Thymus (tissue), 11 donors: ENCODE results near the gene FAM234B. TPM values are rescaled to one million over a fixed set of nuclear protein-coding genes. Genes with fewer than 3 reads are reported as not detected.

Source experiments
- DNase-seq, 9 donors: peaks; one replicate each; pipeline ENCODE4 v3.0.0-alpha.2; 2013; ENCODE audit warnings: low spot score in 9 of 9, low read depth in 6 of 9, missing footprints in 1 of 9
- H3K27ac ChIP-seq, 2 donors: one replicate each; pipeline ENCODE4 v1.5.1; 2013; ENCODE audit warnings: control low read depth in 1 of 2, low read depth in 1 of 2, low read length in 1 of 2, mild to moderate bottlenecking in 1 of 2, moderate library complexity in 1 of 2
- H3K27me3 ChIP-seq, 2 donors: one replicate each; pipeline ENCODE4 v1.5.1; 2013; ENCODE audit warnings: low read length in 1 of 2; ENCODE audit not compliant: control insufficient read depth in 2 of 2, insufficient read depth in 1 of 2
- H3K36me3 ChIP-seq, 2 donors: one replicate each; pipeline ENCODE4 v1.5.1; 2013; ENCODE audit warnings: low read length in 1 of 2, mild to moderate bottlenecking in 1 of 2, moderate library complexity in 1 of 2; ENCODE audit not compliant: control insufficient read depth in 2 of 2, insufficient read depth in 2 of 2
- H3K4me1 ChIP-seq, 2 donors: one replicate each; pipeline ENCODE4 v1.5.1; 2013; ENCODE audit warnings: low read length in 2 of 2; ENCODE audit not compliant: control insufficient read depth in 2 of 2, insufficient read depth in 2 of 2
- H3K4me3 ChIP-seq, 2 donors: one replicate each; pipeline ENCODE4 v1.5.1; 2013; ENCODE audit warnings: low read length in 2 of 2, control low read depth in 1 of 2, mild to moderate bottlenecking in 1 of 2
- H3K9me3 ChIP-seq, 2 donors: one replicate each; pipeline ENCODE4 v1.5.1; 2013; ENCODE audit warnings: low read length in 1 of 2, mild to moderate bottlenecking in 1 of 2; ENCODE audit not compliant: control insufficient read depth in 2 of 2, insufficient read depth in 1 of 2
- WGBS: extraction: QIAGEN DNeasy Blood & Tissue Kit; methylation state at CpG from one replicate; pipeline ENCODE4 v1.1.7; 2013; 5-methylcytosine and 5-hydroxymethylcytosine counted together
- polyA plus RNA-seq: library from polyadenylated mRNA; stranded (reverse); fragments of 200-250 nt; gene quantifications from one replicate; pipeline ENCODE4 v1.2.3, GENCODE V29; 2013
- total RNA-seq: library from RNA; stranded (reverse); fragments of 120-200 nt; gene quantifications from one replicate; pipeline ENCODE4 v1.2.4, GENCODE V29; 2013
- donor health status: healthy.

FAM234B gene
- total and polyA plus RNA-seq, 2 donors = 3.8 to 4.1 TPM

DNA sequence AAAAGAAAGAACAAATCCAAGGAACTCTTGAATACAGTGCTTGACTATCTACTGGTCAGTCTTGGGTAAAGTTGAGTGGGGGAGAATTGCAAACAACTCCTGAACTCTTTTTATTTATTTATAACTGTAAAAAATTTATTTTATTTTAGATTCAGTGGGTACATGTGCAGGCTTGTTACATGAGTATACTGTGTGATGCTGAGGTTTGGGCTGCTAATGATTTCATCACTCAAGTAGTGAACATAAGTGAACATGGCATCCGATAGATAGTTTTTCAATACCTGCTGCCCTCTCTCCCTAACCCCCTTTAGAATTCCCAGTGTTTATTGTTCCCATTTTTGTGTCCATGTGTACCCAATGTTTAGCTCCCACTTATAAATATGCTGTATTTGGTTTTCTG, 62.5 kb downstream of the FAM234B start:
- no peak overlapping the region for H3K27ac ChIP-seq
- no peaks in the 10 kb centered on the region for H3K27me3 ChIP-seq
- peaks cover 4 to 5% of the 10 kb centered on the region in 2 donors for H3K4me1 ChIP-seq
- H3K36me3 ChIP-seq = no peaks in the 10 kb centered on the region
- no peak for DNase-seq
- no peak overlapping the region for H3K4me3 ChIP-seq
- WGBS = 100% methylated on average over 1 of the region's 1 CpG
- no peaks in the 10 kb centered on the region for H3K9me3 ChIP-seq

DNA sequence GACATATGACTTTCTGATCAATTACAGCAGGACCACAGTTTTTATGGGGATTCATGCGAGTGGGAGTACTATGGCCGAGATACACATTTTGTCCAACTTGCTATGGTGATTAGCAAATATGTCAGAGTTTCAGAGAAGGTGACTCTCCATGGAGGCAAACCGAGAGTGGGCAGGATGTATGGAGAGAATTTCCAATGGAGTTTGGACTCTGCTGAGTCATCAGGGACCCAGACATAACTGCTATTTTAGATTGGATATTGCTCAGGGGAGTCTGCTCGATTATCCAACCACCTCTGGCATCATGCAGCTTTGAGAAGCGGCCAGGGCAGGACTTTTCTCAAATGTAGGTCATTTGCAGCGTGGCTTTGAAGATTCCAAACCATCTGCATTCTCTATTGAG, 68.8 kb downstream of the FAM234B start:
- Histone ChIP-seq H3K4me1 (no peaks in the 10 kb centered on the region), H3K9me3 (no peaks in the 10 kb centered on the region), H3K27me3 (no peaks in the 10 kb centered on the region), H3K27ac (no peak overlapping the region), H3K4me3 (no peak overlapping the region), H3K36me3 (no peaks in the 10 kb centered on the region)
- WGBS = 95% methylated on average over 6 of the region's 6 CpGs
- no peak for DNase-seq

DNA sequence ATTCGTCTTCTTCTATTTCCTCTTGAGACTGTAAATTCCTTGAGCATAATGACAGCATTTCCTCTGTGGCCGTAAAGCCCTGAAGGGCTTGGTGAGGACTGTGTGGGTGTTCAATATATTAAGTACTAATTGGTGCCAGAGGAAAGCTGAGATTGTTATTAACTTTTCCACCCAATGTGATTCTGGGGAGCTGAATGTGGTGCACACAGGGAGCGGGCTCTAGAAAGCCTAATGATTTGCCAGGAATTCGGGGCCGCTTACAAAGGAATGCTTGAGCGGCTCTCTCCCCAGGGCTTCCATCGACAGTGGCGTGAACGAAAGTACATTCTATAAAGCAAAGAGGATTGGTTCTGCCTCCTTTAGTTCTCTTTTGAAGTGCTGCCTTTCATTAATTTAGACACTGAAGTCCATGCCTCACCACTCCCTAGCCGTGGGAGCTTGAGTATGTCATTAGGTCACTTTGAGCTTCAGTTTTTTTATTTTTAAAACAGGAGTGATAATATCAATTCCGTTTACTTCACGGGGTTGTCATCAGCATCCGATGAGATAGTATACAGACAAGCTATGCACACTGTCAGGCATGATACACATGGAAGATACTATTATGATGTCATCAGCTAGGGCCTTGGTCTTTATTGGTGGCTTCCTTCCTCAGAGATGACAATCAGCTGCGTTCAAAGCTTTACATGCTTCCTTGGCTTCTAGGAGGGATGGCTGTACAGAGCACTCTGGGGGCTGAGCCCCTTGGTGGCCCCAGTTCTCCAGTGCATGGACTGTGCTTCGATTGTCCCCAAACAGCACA, 70.3 kb downstream of the FAM234B start:
- Histone ChIP-seq H3K27ac (no peak overlapping the region), H3K36me3 (no peaks in the 10 kb centered on the region), H3K9me3 (no peaks in the 10 kb centered on the region), H3K27me3 (no peaks in the 10 kb centered on the region), H3K4me1 (no peaks in the 10 kb centered on the region), H3K4me3 (no peak overlapping the region)
- WGBS = 92% methylated on average over 15 of the region's 15 CpGs
- no peak for DNase-seq

DNA sequence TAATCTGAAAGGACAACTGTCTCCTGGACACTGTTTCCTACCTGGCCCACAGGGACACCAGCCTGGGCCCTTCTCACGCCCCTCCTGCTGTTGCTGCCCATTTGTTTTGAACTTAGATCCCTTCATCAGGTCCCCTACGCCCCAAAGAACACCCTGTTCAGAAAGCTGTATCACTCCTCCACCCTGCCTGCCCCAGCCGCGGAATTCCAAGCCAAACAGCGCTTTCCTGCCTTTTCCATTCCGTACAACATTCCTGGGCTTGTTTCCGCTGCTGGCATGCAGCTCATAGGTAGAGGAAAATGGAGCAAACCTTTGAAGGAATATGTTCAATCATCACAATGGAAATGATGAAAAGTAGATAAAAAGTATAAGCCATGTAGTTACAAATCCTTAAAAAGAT, 72.1 kb downstream of the FAM234B start:
- no peaks in the 10 kb centered on the region for H3K9me3 ChIP-seq
- H3K27ac ChIP-seq = no peak overlapping the region
- H3K4me1 ChIP-seq = no peaks in the 10 kb centered on the region
- 95% methylated on average over 7 of the region's 7 CpGs for WGBS
- no peaks in the 10 kb centered on the region for H3K27me3 ChIP-seq
- no peak overlapping the region for H3K4me3 ChIP-seq
- no peaks in the 10 kb centered on the region for H3K36me3 ChIP-seq
- no peak for DNase-seq

DNA sequence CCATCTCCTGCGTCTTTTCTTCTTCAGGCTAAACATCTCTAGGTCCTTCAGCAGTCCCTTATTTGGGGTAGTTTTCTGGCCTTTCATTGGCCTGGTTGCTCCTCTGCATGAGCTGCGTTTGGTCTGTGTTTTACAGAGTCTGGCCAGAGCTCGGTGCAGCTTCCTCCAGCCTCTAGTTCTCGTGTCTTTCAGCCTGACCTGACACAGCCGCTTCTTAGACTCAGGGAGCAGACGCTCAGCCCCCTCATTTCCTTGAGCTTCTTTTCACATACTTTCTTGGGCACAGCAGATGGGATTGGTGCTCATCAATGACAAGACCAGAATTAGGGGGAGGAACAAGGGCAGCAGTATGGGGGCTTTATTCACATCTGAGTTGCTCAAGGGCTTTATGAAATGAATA, 72.8 kb downstream of the FAM234B start:
- Histone ChIP-seq H3K4me3 (no peak overlapping the region), H3K4me1 (no peaks in the 10 kb centered on the region), H3K9me3 (no peaks in the 10 kb centered on the region), H3K27ac (no peak overlapping the region), H3K36me3 (no peaks in the 10 kb centered on the region), H3K27me3 (no peaks in the 10 kb centered on the region)
- WGBS = 99% methylated on average over 6 of the region's 6 CpGs
- DNase-seq = no peak

DNA sequence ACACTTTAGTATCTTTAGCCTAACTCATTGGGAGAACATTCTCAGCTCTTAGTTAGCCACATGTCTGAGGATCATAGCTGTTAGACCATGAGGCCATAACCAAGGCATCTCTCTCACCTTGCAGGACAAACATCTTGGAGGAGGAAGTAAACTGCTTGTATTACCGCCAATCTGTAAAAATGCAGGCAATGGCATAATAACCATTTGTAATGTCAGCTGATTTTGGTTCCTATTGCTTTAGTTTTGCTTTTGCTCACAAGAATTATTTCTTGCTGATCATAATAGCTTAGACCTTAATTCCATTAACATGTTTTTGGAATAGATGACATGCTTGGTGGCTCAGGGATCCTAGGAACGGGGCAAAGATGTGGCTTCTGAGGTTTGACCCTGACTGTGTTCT, 75.6 kb downstream of the FAM234B start:
- DNase-seq = no peak
- Histone ChIP-seq H3K27me3 (no peaks in the 10 kb centered on the region), H3K9me3 (no peaks in the 10 kb centered on the region), H3K4me1 (no peaks in the 10 kb centered on the region), H3K4me3 (no peak overlapping the region), H3K36me3 (no peaks in the 10 kb centered on the region), H3K27ac (no peak overlapping the region)
- WGBS = 97% methylated on average over 2 of the region's 2 CpGs

DNA sequence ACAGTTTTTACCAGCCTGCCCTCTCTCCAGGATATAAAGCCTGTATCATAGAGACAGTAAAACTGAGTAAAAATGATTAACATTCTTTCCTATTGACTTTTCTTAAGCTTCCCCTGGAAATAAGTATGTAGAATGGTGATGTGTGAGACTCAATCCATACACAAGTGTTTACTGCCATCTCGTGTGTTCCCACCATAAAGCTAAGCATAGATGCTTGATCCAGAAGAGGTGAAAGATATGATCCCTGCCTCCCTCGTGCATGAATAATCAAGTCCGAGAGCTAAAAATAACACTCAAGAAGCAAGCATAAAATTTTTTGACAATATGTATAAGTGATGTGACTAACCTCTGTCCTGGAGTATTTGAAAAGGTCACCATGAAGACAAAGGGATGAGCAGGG, 76.2 kb downstream of the FAM234B start:
- H3K4me1 ChIP-seq = no peaks in the 10 kb centered on the region
- no peaks in the 10 kb centered on the region for H3K27me3 ChIP-seq
- no peak for DNase-seq
- no peak overlapping the region for H3K27ac ChIP-seq
- 95% methylated on average over 3 of the region's 3 CpGs for WGBS
- no peaks in the 10 kb centered on the region for H3K36me3 ChIP-seq
- no peak overlapping the region for H3K4me3 ChIP-seq
- H3K9me3 ChIP-seq = no peaks in the 10 kb centered on the region

DNA sequence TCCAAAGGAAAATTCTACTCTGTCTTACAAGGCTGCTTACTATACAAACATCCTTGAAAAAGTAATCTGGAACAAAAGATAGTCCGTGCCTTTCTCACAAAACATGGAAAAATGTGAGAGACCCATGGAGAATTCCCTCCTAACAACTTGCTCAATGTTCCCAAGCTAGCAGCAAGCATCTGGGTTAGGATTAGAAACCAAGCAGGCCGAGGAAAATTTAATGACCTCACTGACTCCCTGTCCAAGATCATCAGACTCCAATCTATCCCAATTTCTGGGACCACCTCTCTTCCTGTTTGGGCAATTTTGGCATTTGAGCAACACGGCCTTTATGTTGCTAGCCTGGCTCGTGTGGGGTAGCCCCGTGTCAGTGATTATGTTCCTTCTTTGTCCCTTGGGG, 77.4 kb downstream of the FAM234B start:
- WGBS = 96% methylated on average over 5 of the region's 5 CpGs
- H3K4me3 ChIP-seq = no peak overlapping the region
- H3K27ac ChIP-seq = no peak overlapping the region
- no peaks in the 10 kb centered on the region for H3K9me3 ChIP-seq
- H3K27me3 ChIP-seq = no peaks in the 10 kb centered on the region
- no peak for DNase-seq
- no peaks in the 10 kb centered on the region for H3K36me3 ChIP-seq
- no peaks in the 10 kb centered on the region for H3K4me1 ChIP-seq

DNA sequence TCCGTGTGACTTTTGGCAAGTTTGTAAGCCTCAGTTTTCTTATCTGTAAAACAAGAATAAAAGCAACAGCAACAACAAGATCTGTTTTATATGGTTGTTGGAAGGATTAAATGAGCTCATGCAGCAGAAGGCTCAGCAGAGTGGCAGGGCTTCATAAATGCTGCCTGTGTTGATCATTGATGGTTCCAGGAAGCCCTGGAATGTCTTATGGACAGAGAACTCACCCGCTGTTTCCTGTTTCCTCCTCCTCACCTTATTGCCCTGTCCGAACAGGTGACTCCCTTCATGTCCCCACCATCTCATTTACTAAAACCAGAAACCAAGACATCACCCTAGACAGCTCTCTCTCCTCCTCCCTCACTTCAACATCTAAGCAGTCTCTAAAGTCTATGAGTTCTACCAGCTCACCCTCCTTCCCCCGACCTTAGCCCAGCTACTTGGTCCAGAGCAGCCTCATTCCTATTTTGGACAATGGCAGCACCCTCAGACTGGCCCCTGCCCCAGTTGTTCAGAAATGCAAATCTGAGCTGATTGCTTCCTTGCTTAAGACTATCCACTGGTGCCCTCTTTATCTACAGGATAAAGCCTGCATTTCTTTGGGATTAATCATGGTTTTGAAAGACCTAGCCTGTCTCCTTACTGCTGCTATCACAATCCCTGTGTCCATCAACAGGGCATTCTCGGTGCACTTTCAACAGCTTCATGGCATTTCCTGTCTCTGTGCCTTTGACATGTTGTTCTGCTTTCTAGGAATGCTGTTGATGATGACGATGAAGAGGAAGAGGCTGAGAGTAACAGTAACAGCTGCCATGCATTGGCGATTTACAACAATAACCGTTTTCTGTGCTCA, 80.7 kb downstream of the FAM234B start:
- Histone ChIP-seq H3K9me3 (no peaks in the 10 kb centered on the region), H3K4me1 (no peaks in the 10 kb centered on the region), H3K27ac (no peak overlapping the region), H3K27me3 (no peaks in the 10 kb centered on the region), H3K36me3 (no peaks in the 10 kb centered on the region), H3K4me3 (no peak overlapping the region)
- 90% methylated on average over 8 of the region's 8 CpGs for WGBS
- no peak for DNase-seq
